H1 (cell line): ENCODE data around the gene JAKMIP1. TPM values are rescaled to one million over a fixed set of nuclear protein-coding genes. Genes with fewer than 3 reads are reported as not detected.

ENCODE experiments used
- CTCF ChIA-PET: fragments of 300-600 bp; sonication (Branson Sonifier 250); formaldehyde crosslinking; loops from one replicate; lab custom pipeline; 2021; ENCODE audit not compliant: partially characterized antibody; lab: Charles Lee
- POLR2A ChIA-PET: fragments of 300-600 bp; sonication (Branson Sonifier 250); formaldehyde crosslinking; loops from one replicate; lab custom pipeline; 2021; ENCODE audit warnings: inconsistent platforms; ENCODE audit not compliant: partially characterized antibody; lab: Charles Lee
- DNase-seq, 2 experiments: peaks; one replicate each; pipeline versions ENCODE4 v3.0.0 to v3.0.0-alpha.2; 2010 to 2022; ENCODE audit warnings: low spot score in 2 of 2, low read depth in 1 of 2, mixed read lengths in 1 of 2
- FAIRE-seq: peaks from 2 replicates; lab custom pipeline; 2011; peaks lifted over from hg19 to GRCh38; lab: Jason Lieb, UNC
- H2AFZ ChIP-seq: 2 replicates; pipeline ENCODE4 v1.8.1; 2012; ENCODE audit warnings: low read length, inconsistent platforms
- H2AK5ac ChIP-seq: 2 replicates; pipeline ENCODE4 v1.6.1; 2013; ENCODE audit warnings: low read depth, low read length
- H2BK120ac ChIP-seq: replicated peaks from 2 replicates; pipeline ENCODE3; 2013; ENCODE audit warnings: low read depth, low read length, inconsistent platforms
- H2BK12ac ChIP-seq: 2 replicates; pipeline ENCODE4 v1.6.1; 2013; ENCODE audit warnings: low read depth, low read length
- H2BK15ac ChIP-seq: 2 replicates; pipeline ENCODE4 v1.6.1; 2013; ENCODE audit warnings: low read length
- H2BK20ac ChIP-seq: 2 replicates; pipeline ENCODE4 v1.6.1; 2013; ENCODE audit warnings: low read length
- H2BK5ac ChIP-seq: 2 replicates; pipeline ENCODE4 v1.6.1; 2013; ENCODE audit warnings: low read depth, low read length
- H3K14ac ChIP-seq: 2 replicates; pipeline ENCODE4 v1.6.1; 2013; ENCODE audit warnings: inconsistent platforms; ENCODE audit not compliant: insufficient read length
- H3K18ac ChIP-seq: 2 replicates; pipeline ENCODE4 v1.6.1; 2013; ENCODE audit warnings: low read length; ENCODE audit errors: extremely low read depth
- H3K23ac ChIP-seq: 2 replicates; pipeline ENCODE4 v1.6.1; 2013; ENCODE audit warnings: inconsistent platforms; ENCODE audit not compliant: insufficient read length
- H3K23me2 ChIP-seq: 2 replicates; pipeline ENCODE4 v1.6.1; 2013; ENCODE audit warnings: low read depth, low read length
- H3K27ac ChIP-seq: 2 replicates; pipeline ENCODE4 v1.6.1; 2011; ENCODE audit warnings: low read depth, low read length, inconsistent platforms
- H3K27me3 ChIP-seq, 4 experiments: replicated peaks in 1 of 4; 1 replicate in 1 of 4; 2 replicates in 3 of 4; pipeline versions ENCODE4 v1.6.1 to v1.8.1; 2011 to 2013; ENCODE audit warnings: low read length in 3 of 4, mild to moderate bottlenecking in 3 of 4, inconsistent platforms in 2 of 4, mixed read lengths in 2 of 4, moderate library complexity in 1 of 4; ENCODE audit not compliant: control insufficient read depth in 3 of 4, insufficient read depth in 3 of 4; ENCODE audit errors: extremely low read depth in 1 of 4
- H3K36me3 ChIP-seq, 4 experiments: 2 replicates each; pipeline versions ENCODE4 v1.6.1 to v1.8.1; 2011 to 2013; ENCODE audit warnings: mild to moderate bottlenecking in 4 of 4, low read length in 3 of 4, moderate library complexity in 2 of 4, control low read depth in 1 of 4, inconsistent platforms in 1 of 4; ENCODE audit not compliant: insufficient read depth in 4 of 4, control insufficient read depth in 2 of 4
- H3K4ac ChIP-seq: replicated peaks from 2 replicates; pipeline ENCODE3; 2013; ENCODE audit warnings: low read length, low read depth, mixed read lengths, inconsistent platforms; ENCODE audit not compliant: insufficient read length
- H3K4me1 ChIP-seq, 4 experiments: replicated peaks in 1 of 4; 1 replicate in 1 of 4; 2 replicates in 3 of 4; pipeline versions ENCODE4 v1.6.1 to v1.8.1; 2011 to 2013; ENCODE audit warnings: low read length in 3 of 4, inconsistent platforms in 2 of 4, mixed read lengths in 1 of 4; ENCODE audit not compliant: insufficient read depth in 4 of 4, control insufficient read depth in 3 of 4
- H3K4me2 ChIP-seq, 2 experiments: 2 replicates each; pipeline versions ENCODE4 v1.6.1 to v1.8.1; 2011 to 2013; ENCODE audit warnings: low read depth in 2 of 2, low read length in 2 of 2, control low read depth in 1 of 2, inconsistent platforms in 1 of 2, mild to moderate bottlenecking in 1 of 2; ENCODE audit not compliant: insufficient read depth in 1 of 2
- H3K4me3 ChIP-seq, 4 experiments: fragments of 200-600, 300-600 bp in 1 of 4; sonication (generic), shearing (Covaris generic), sonication (Bioruptor Twin) in 1 of 4; 2 replicates each; pipeline versions ENCODE4 v1.5.1 to v1.8.1; 2011 to 2016; ENCODE audit warnings: low read length in 4 of 4, low read depth in 3 of 4, control low read depth in 2 of 4, inconsistent platforms in 2 of 4, mild to moderate bottlenecking in 2 of 4, mixed read lengths in 1 of 4, moderate library complexity in 1 of 4; ENCODE audit not compliant: insufficient read depth in 2 of 4; ENCODE audit errors: extremely low read depth in 1 of 4
- H3K56ac ChIP-seq: replicated peaks from 2 replicates; pipeline ENCODE3; 2013; ENCODE audit warnings: low read depth, mild to moderate bottlenecking, mixed read lengths, low read length, inconsistent platforms; ENCODE audit not compliant: insufficient read length
- H3K79me1 ChIP-seq: 2 replicates; pipeline ENCODE4 v1.6.1; 2013; ENCODE audit warnings: low read depth, low read length, control low read depth
- H3K79me2 ChIP-seq, 2 experiments: 2 replicates each; pipeline versions ENCODE4 v1.6.1 to v1.8.1; 2012 to 2013; ENCODE audit warnings: low read length in 2 of 2, mild to moderate bottlenecking in 2 of 2, inconsistent platforms in 1 of 2; ENCODE audit not compliant: insufficient read depth in 2 of 2, control insufficient read depth in 1 of 2
- H3K9ac ChIP-seq, 4 experiments: replicated peaks in 1 of 4; 1 replicate in 1 of 4; 2 replicates in 3 of 4; pipeline versions ENCODE4 v1.6.1 to v1.8.1; 2011 to 2013; ENCODE audit warnings: low read depth in 3 of 4, low read length in 3 of 4, control low read depth in 2 of 4, mild to moderate bottlenecking in 2 of 4, moderate library complexity in 2 of 4, inconsistent platforms in 1 of 4; ENCODE audit errors: extremely low read depth in 1 of 4
- H3K9me3 ChIP-seq, 2 experiments: 2 replicates each; pipeline versions ENCODE4 v1.6.1 to v1.8.1; 2012 to 2013; ENCODE audit warnings: mild to moderate bottlenecking in 2 of 2, moderate library complexity in 2 of 2, control low read depth in 1 of 2, inconsistent platforms in 1 of 2, low read depth in 1 of 2, low read length in 1 of 2, mixed read lengths in 1 of 2; ENCODE audit not compliant: insufficient read depth in 2 of 2
- H4K20me1 ChIP-seq, 2 experiments: replicated peaks in 1 of 2; 2 replicates each; pipeline versions ENCODE3 to v1.8.1; 2011 to 2013; ENCODE audit warnings: inconsistent platforms in 2 of 2, low read length in 2 of 2, mild to moderate bottlenecking in 1 of 2; ENCODE audit not compliant: insufficient read depth in 2 of 2, control insufficient read depth in 1 of 2
- H4K5ac ChIP-seq: 2 replicates; pipeline ENCODE4 v1.6.1; 2013; ENCODE audit warnings: low read length, low read depth, mixed read lengths, inconsistent platforms; ENCODE audit not compliant: insufficient read length
- H4K8ac ChIP-seq: 2 replicates; pipeline ENCODE4 v1.8.0; 2013; ENCODE audit warnings: mild to moderate bottlenecking, moderate library complexity, low read length, inconsistent platforms; ENCODE audit not compliant: insufficient read depth; ENCODE audit errors: extremely low read depth
- H4K91ac ChIP-seq: replicated peaks from 2 replicates; pipeline ENCODE3; 2013; ENCODE audit warnings: low read length, mixed read lengths, inconsistent platforms; ENCODE audit not compliant: insufficient read length
- CREB1 ChIP-seq: IDR thresholded peaks from 2 replicates; pipeline ENCODE4 v1.6.1; 2012; ENCODE audit warnings: inconsistent platforms
- PHF8 ChIP-seq: fragments of 200-600 bp; sonication (generic); conservative IDR thresholded peaks from 2 replicates; pipeline ENCODE4 v1.7.1; 2012; ENCODE audit warnings: low read depth, mild to moderate bottlenecking, inconsistent platforms, low read length, moderate library complexity
- POLR2A ChIP-seq, 2 experiments: IDR thresholded peaks; 1 replicate in 1 of 2; 2 replicates in 1 of 2; pipeline ENCODE4 v1.6.1; 2011; ENCODE audit warnings: low read depth in 2 of 2, low read length in 2 of 2, mild to moderate bottlenecking in 2 of 2; ENCODE audit errors: control extremely low read depth in 1 of 2
- SP2 ChIP-seq: IDR thresholded peaks from 2 replicates; pipeline ENCODE4 v1.6.1; 2012; ENCODE audit warnings: mild to moderate bottlenecking, low read length, inconsistent platforms
- WGBS, 2 experiments: shearing (Covaris generic) in 1 of 2; methylation state at CpG; one replicate each; pipeline versions ENCODE4 v1.1.6 to v1.1.7; 2013 to 2015; ENCODE audit warnings: low lambda C conversion rate in 2 of 2, mixed read lengths in 2 of 2, inconsistent platforms in 1 of 2, low coverage in 1 of 2, missing lambda C conversion rate in 1 of 2; ENCODE audit not compliant: insufficient replicate concordance in 2 of 2, insufficient coverage in 1 of 2, insufficient read length in 1 of 2; ENCODE audit errors: extremely low coverage in 1 of 2, missing lambda C conversion rate in 1 of 2; 5-methylcytosine and 5-hydroxymethylcytosine counted together
- polyA plus RNA-seq, 7 experiments: library from polyadenylated mRNA; depleted of rRNA in 3 of 7; stranded (reverse) in 5 of 7; unstranded in 2 of 7; fragments of >200 nt in 5 of 7; fragments of 200-250 nt in 2 of 7; gene quantifications; 1 replicate in 5 of 7; 2 replicates in 1 of 7; 4 replicates in 1 of 7; pipeline versions ENCODE4 v1.2.1 to v1.2.3, GENCODE V29; 2011 to 2013; ENCODE audit warnings: missing spikeins in 2 of 7, mixed read lengths in 2 of 7
- total RNA-seq: library from RNA; stranded (reverse); fragmentation: NEBNext Ultra II Directional; extraction: Animal tissue kit (Norgen Biotek cat#: 25700); gene quantifications from 2 replicates; pipeline ENCODE4 v1.2.1, GENCODE V29; 2021

JAKMIP1 gene
- total and polyA plus RNA-seq, 2 of the 8 experiments (the other 6 are each of a cell fraction or from before 2014, with no cell fraction given), result 2.5 to 4.4 TPM

- no peak overlapping the region for H3K4ac ChIP-seq
- H2AK5ac ChIP-seq, result no peak overlapping the region
- H2BK15ac ChIP-seq, result no peak overlapping the region
- H2BK5ac ChIP-seq, result no peak overlapping the region
- POLR2A ChIA-PET, result no interaction called here
- H2AFZ ChIP-seq, result no peak overlapping the region
- no peaks in the 10 kb centered on the region; a peak in 1 of 7 replicates for H3K27me3 ChIP-seq
- no peaks in the 10 kb centered on the region for H3K9me3 ChIP-seq
- H4K91ac ChIP-seq, result no peak overlapping the region
- H2BK12ac ChIP-seq, result no peak overlapping the region
- H3K4me2 ChIP-seq, result no peak overlapping the region
- no peaks in the 10 kb centered on the region for H3K36me3 ChIP-seq
- TF ChIP-seq POLR2A (IDR thresholded peaks at IDR 0.05; ENCODE audit: control extremely low read depth in 1 of 2, low read depth in 2 of 2, low read length in 2 of 2) (no peak), CREB1 (no peak), PHF8 (no peak), SP2 (no peak)
- TF ChIP-seq, all 59 proteins: peak for 0
- CTCF ChIA-PET, result interaction anchor here (0.6 to 2.0 kb wide), 8 partner anchors 12 to 44 kb away, joined by 3 to 5 read pairs (median 3); partner anchors contain the start of gene C4orf50
- H3K9ac ChIP-seq, result no peak overlapping the region
- H4K8ac ChIP-seq, result no peak overlapping the region
- DNase-seq (no peak), FAIRE-seq (no peak)
- H3K23ac ChIP-seq, result no peak overlapping the region
- H3K56ac ChIP-seq, result no peak overlapping the region
- H3K18ac ChIP-seq, result no peak overlapping the region
- H2BK20ac ChIP-seq, result no peak overlapping the region
- no peak overlapping the region for H3K14ac ChIP-seq
- WGBS, 2 experiments, result 97% methylated on average over 9 of the region's 13 CpGs; no CpG with 5 or more reads in 1 of the 2 experiments
- peaks cover 0 to 4% of the 10 kb centered on the region in 2 experiments for H4K20me1 ChIP-seq
- no peaks in the 10 kb centered on the region for H3K79me2 ChIP-seq
- H3K23me2 ChIP-seq, result peaks cover 2% of the 10 kb centered on the region; the same call in 1 of the 2 replicates
- H4K5ac ChIP-seq, result no peak overlapping the region
- H3K79me1 ChIP-seq, result no peaks in the 10 kb centered on the region
- no peaks in the 10 kb centered on the region; a peak in 1 of 7 replicates for H3K4me1 ChIP-seq
- H3K4me3 ChIP-seq, result no peak overlapping the region
- no peak overlapping the region for H2BK120ac ChIP-seq
- H3K27ac ChIP-seq, result no peak overlapping the region
These were observed 157.2 kb downstream of the JAKMIP1 start for GRCh38 chr4:6043188-6043587.
